SK-N-SH (cell line): Measurements from ENCODE around the gene AFAP1L2. TPM values are rescaled to one million over a fixed set of nuclear protein-coding genes. Genes with fewer than 3 reads are reported as not detected.
A peak's percentile ranks its signal among the peaks of the same experiment; 100 is the strongest.

Experiments
- CTCF ChIA-PET: fragments of 300-600, 350-600 bp; formaldehyde crosslinking; extraction: SDS; loops from one replicate; lab custom pipeline; 2021; lab: Yijun Ruan, JAX
- POLR2A ChIA-PET: fragments of 350-600 bp; sonication (Branson Sonifier 250); formaldehyde crosslinking; extraction: SDS; loops from one replicate; lab custom pipeline; 2020; ENCODE audit warnings: antibody characterized with exemption, inconsistent platforms; lab: Yijun Ruan, JAX
- DNase-seq: peaks from one replicate; pipeline ENCODE4 v3.0.0; 2012
- H2AFZ ChIP-seq: fragments of 200-600 bp; sonication (generic); 2 replicates; pipeline ENCODE4 v1.8.1; 2016; ENCODE audit warnings: antibody characterized with exemption, mild to moderate bottlenecking, low read depth
- H3F3A ChIP-seq: fragments of 200-600 bp; sonication (generic); replicated peaks from 2 replicates; pipeline ENCODE3; 2016; ENCODE audit warnings: antibody characterized with exemption, mild to moderate bottlenecking; ENCODE audit not compliant: insufficient read depth
- H3K27ac ChIP-seq, 2 experiments: fragments of 200-500 bp in 1 of 2; fragments of 200-600 bp in 1 of 2; sonication (Bioruptor generic) in 1 of 2; sonication (generic), shearing (Covaris generic) in 1 of 2; 2 replicates each; pipeline versions ENCODE4 v1.5.1 to v1.6.1; 2014 to 2016; ENCODE audit warnings: low read depth in 2 of 2, inconsistent platforms in 1 of 2, low read length in 1 of 2, mild to moderate bottlenecking in 1 of 2, mixed read lengths in 1 of 2
- H3K27me3 ChIP-seq: fragments of 200-600 bp; sonication (generic), shearing (Covaris generic); 2 replicates; pipeline ENCODE4 v1.6.1; 2016; ENCODE audit warnings: mixed run types; ENCODE audit not compliant: insufficient read depth
- H3K36me3 ChIP-seq, 2 experiments: fragments of 200-500 bp in 1 of 2; fragments of 200-600 bp in 1 of 2; sonication (Bioruptor generic) in 1 of 2; sonication (generic) in 1 of 2; replicated peaks in 1 of 2; 2 replicates each; pipeline versions ENCODE3 to v1.5.1; 2014 to 2016; ENCODE audit warnings: low read length in 1 of 2, mild to moderate bottlenecking in 1 of 2; ENCODE audit not compliant: insufficient read depth in 2 of 2, control insufficient read depth in 1 of 2
- H3K4me1 ChIP-seq, 2 experiments: fragments of 200-500 bp in 1 of 2; fragments of 200-600 bp in 1 of 2; sonication (Bioruptor generic) in 1 of 2; sonication (generic), shearing (Covaris generic) in 1 of 2; 2 replicates each; pipeline versions ENCODE4 v1.5.1 to v1.6.1; 2014 to 2016; ENCODE audit warnings: low read depth in 1 of 2, low read length in 1 of 2, mixed run types in 1 of 2; ENCODE audit not compliant: insufficient read depth in 2 of 2, control insufficient read depth in 1 of 2
- H3K4me2 ChIP-seq: fragments of 200-600 bp; sonication (generic), shearing (Covaris generic); 2 replicates; pipeline ENCODE4 v1.6.1; 2017; ENCODE audit warnings: mixed run types
- H3K4me3 ChIP-seq, 2 experiments: fragments of 200-500 bp in 1 of 2; fragments of 200-600 bp in 1 of 2; sonication (Bioruptor generic) in 1 of 2; sonication (generic), shearing (Covaris generic) in 1 of 2; 2 replicates each; pipeline versions ENCODE4 v1.5.1 to v1.8.1; 2014 to 2016; ENCODE audit warnings: low read depth in 2 of 2, inconsistent platforms in 1 of 2, low read length in 1 of 2, mild to moderate bottlenecking in 1 of 2, mixed read lengths in 1 of 2, moderate library complexity in 1 of 2
- H3K79me2 ChIP-seq: fragments of 200-600 bp; sonication (generic); 2 replicates; pipeline ENCODE4 v1.8.1; 2017; ENCODE audit warnings: mild to moderate bottlenecking; ENCODE audit not compliant: insufficient read depth
- H3K9ac ChIP-seq: fragments of 200-600 bp; sonication (generic); 2 replicates; pipeline ENCODE4 v1.6.1; 2017; ENCODE audit warnings: mixed run types
- H3K9me2 ChIP-seq: fragments of 200-600 bp; sonication (generic); 2 replicates; pipeline ENCODE4 v1.6.1; 2017; ENCODE audit warnings: mixed run types
- H3K9me3 ChIP-seq: fragments of 200-600 bp; sonication (generic); 2 replicates; pipeline ENCODE4 v1.6.1; 2017; ENCODE audit warnings: mixed run types, mild to moderate bottlenecking, moderate library complexity
- H4K20me1 ChIP-seq: fragments of 200-600 bp; sonication (generic); 2 replicates; pipeline ENCODE4 v1.6.1; 2017; ENCODE audit warnings: mild to moderate bottlenecking, mixed run types; ENCODE audit not compliant: insufficient read depth
- CHD2 ChIP-seq: fragments of 150-350 bp; IDR thresholded peaks from 2 replicates; pipeline ENCODE4 v1.6.1; 2018; ENCODE audit warnings: low read length; ENCODE audit not compliant: partially characterized antibody
- ELF1 ChIP-seq: IDR thresholded peaks from 2 replicates; pipeline ENCODE4 v1.4.0; 2012
- GATA2 ChIP-seq: sonication (generic); formaldehyde crosslinking; IDR thresholded peaks from 2 replicates; pipeline ENCODE4 v1.5.0; 2020; ENCODE audit warnings: mild to moderate bottlenecking, missing genetic modification reagents
- MAX ChIP-seq: IDR thresholded peaks from 2 replicates; pipeline ENCODE4 v1.4.0; 2012; ENCODE audit warnings: low read depth
- NFIC ChIP-seq: IDR thresholded peaks from 2 replicates; pipeline ENCODE4 v1.4.0; 2012; ENCODE audit warnings: borderline replicate concordance
- NRF1 ChIP-seq: IDR thresholded peaks from 2 replicates; pipeline ENCODE4 v1.6.1; 2012; ENCODE audit warnings: low read depth, mild to moderate bottlenecking, low read length
- PBX3 ChIP-seq: IDR thresholded peaks from 2 replicates; pipeline ENCODE4; 2012
- SIN3A ChIP-seq: IDR thresholded peaks from 2 replicates; pipeline ENCODE4 v1.6.1; 2012; ENCODE audit warnings: low read depth, mild to moderate bottlenecking, low read length, moderate library complexity, borderline replicate concordance
- SMC3 ChIP-seq: IDR thresholded peaks from 2 replicates; pipeline ENCODE4 v1.6.1; 2012; ENCODE audit warnings: low read depth, low read length, improper control_type of control experiment
- TAF1 ChIP-seq: IDR thresholded peaks from 2 replicates; pipeline ENCODE4 v1.6.1; 2012; ENCODE audit warnings: low read depth, mild to moderate bottlenecking, low read length, moderate library complexity, borderline replicate concordance
- TCF12 ChIP-seq: IDR thresholded peaks from 2 replicates; pipeline ENCODE4 v1.4.0; 2012
- YY1 ChIP-seq: IDR thresholded peaks from 2 replicates; pipeline ENCODE4 v1.4.0; 2012; ENCODE audit warnings: low read depth, mild to moderate bottlenecking
- ZBTB33 ChIP-seq: IDR thresholded peaks from 2 replicates; pipeline ENCODE4 v1.4.0; 2012; ENCODE audit warnings: low read depth, borderline replicate concordance
- WGBS: methylation state at CpG from one replicate; pipeline ENCODE4 v1.1.6; 2017; ENCODE audit warnings: low lambda C conversion rate; 5-methylcytosine and 5-hydroxymethylcytosine counted together
- polyA plus RNA-seq, 3 experiments: library from polyadenylated mRNA; depleted of rRNA; stranded (reverse); fragments of >200 nt; gene quantifications; 2 replicates each; pipeline ENCODE4 v1.2.3, GENCODE V29; 2012

The AFAP1L2 gene
- polyA plus RNA-seq, 1 of the 3 experiments (the other 2 are of a cell fraction): 0.54 TPM

GRCh38 chr10:114257498-114257897 is 146.8 kb downstream of the AFAP1L2 start:
- H3K27me3 ChIP-seq: no peaks in the 10 kb centered on the region
- no peaks in the 10 kb centered on the region for H3K4me1 ChIP-seq
- TF ChIP-seq ELF1: no peak
- TF ChIP-seq ZBTB33: no peak
- TF ChIP-seq TCF12: no peak
- TF ChIP-seq PBX3: no peak
- no peak for TF ChIP-seq NFIC
- no peak for TF ChIP-seq CHD2
- no peak for TF ChIP-seq YY1
- no peak for TF ChIP-seq MAX
- TF ChIP-seq SMC3: no peak
- TF ChIP-seq, all 33 proteins: peak for 0
- H3F3A ChIP-seq: no peaks in the 10 kb centered on the region
- H3K36me3 ChIP-seq: no peaks in the 10 kb centered on the region
- H3K4me3 ChIP-seq: no peak overlapping the region
- no peak overlapping the region for H2AFZ ChIP-seq
- no peak overlapping the region for H3K4me2 ChIP-seq
- no peak overlapping the region for H3K9ac ChIP-seq
- H3K9me3 ChIP-seq: no peaks in the 10 kb centered on the region
- no peak overlapping the region for H3K27ac ChIP-seq
- ChIA-PET CTCF (no interaction called here), POLR2A (no interaction called here)
- H3K9me2 ChIP-seq: no peaks in the 10 kb centered on the region
- WGBS: 89% methylated on average over 3 of the region's 3 CpGs
- no peak for DNase-seq
- H3K79me2 ChIP-seq: no peaks in the 10 kb centered on the region
- no peaks in the 10 kb centered on the region for H4K20me1 ChIP-seq

- H2AFZ ChIP-seq: no peak overlapping the region
- no peak overlapping the region for H3K4me2 ChIP-seq
- POLR2A ChIA-PET: no interaction called here
- no peaks in the 10 kb centered on the region for H3F3A ChIP-seq
- 52% methylated on average over 3 of the region's 3 CpGs for WGBS
- H3K27me3 ChIP-seq: no peaks in the 10 kb centered on the region
- no peaks in the 10 kb centered on the region for H3K79me2 ChIP-seq
- CTCF ChIA-PET: no interaction called here
- H3K9ac ChIP-seq: no peak overlapping the region
- H3K27ac ChIP-seq: no peak overlapping the region
- no peak for DNase-seq
- H3K9me2 ChIP-seq: no peaks in the 10 kb centered on the region
- H4K20me1 ChIP-seq: no peaks in the 10 kb centered on the region
- H3K4me1 ChIP-seq: no peaks in the 10 kb centered on the region
- no peak overlapping the region for H3K4me3 ChIP-seq
- no peaks in the 10 kb centered on the region for H3K36me3 ChIP-seq
- TF ChIP-seq PBX3 (0 out of 2 replicates have a peak, but pooled peaks have one; percentile 18), ZBTB33 (no peak), TCF12 (peak; percentile 37), TAF1 (no peak), GATA2 (no peak), SMC3 (no peak), NRF1 (no peak), SIN3A (no peak)
- no peaks in the 10 kb centered on the region for H3K9me3 ChIP-seq
Observed at GRCh38 chr10:114256822-114257221, 147.5 kb downstream of the AFAP1L2 start.
